ENCODE results near the gene RFX4.

RFX4 gene

GRCh38 chr12:106581543-106582248 is 1.1 kb upstream of the RFX4 start:
- H3K4me1 ChIP-seq (ENCODE audit: control insufficient read depth in 1 of 2, insufficient read depth in 2 of 2, low read length in 2 of 2), result peaks cover 0 to 3% of the 10 kb centered on the region in 2 donors
- H3K27me3 ChIP-seq (ENCODE audit: control insufficient read depth in 1 of 2, insufficient read depth in 2 of 2, low read length in 2 of 2), result peaks cover 70 to 87% of the 10 kb centered on the region in 2 donors

GRCh38 chr12:106582249-106582591 is 584 bp upstream of the RFX4 start:
- no peak overlapping the region for H3K27ac ChIP-seq (ENCODE audit: low read depth, low read length)
- no peak overlapping the region for H3K4me3 ChIP-seq (ENCODE audit: low read depth in 1 of 2, low read length in 2 of 2)
- H3K9ac ChIP-seq (ENCODE audit: low read depth in 1 of 2, low read length in 2 of 2), result no peak overlapping the region
- H3K9me3 ChIP-seq (ENCODE audit: control insufficient read depth in 1 of 2, low read length in 2 of 2), result no peaks in the 10 kb centered on the region
- H3K4me1 ChIP-seq (ENCODE audit: control insufficient read depth in 1 of 2, insufficient read depth in 2 of 2, low read length in 2 of 2), result peaks cover 0 to 3% of the 10 kb centered on the region in 2 donors
- H3K36me3 ChIP-seq (ENCODE audit: control insufficient read depth in 1 of 2, insufficient read depth in 2 of 2, low read length in 2 of 2), result no peaks in the 10 kb centered on the region
- H3K27me3 ChIP-seq (ENCODE audit: control insufficient read depth in 1 of 2, insufficient read depth in 2 of 2, low read length in 2 of 2), result peaks cover 75 to 92% of the 10 kb centered on the region in 2 donors

More at GRCh38 chr12:106581543-106582248, 1.1 kb upstream of the RFX4 start:
- Histone ChIP-seq H3K9me3 (ENCODE audit: control insufficient read depth in 1 of 2, low read length in 2 of 2) (no peaks in the 10 kb centered on the region), H3K27ac (ENCODE audit: low read depth, low read length) (no peak overlapping the region), H3K4me3 (ENCODE audit: low read depth in 1 of 2, low read length in 2 of 2) (no peak overlapping the region), H3K36me3 (ENCODE audit: control insufficient read depth in 1 of 2, insufficient read depth in 2 of 2, low read length in 2 of 2) (no peaks in the 10 kb centered on the region), H3K9ac (ENCODE audit: low read depth in 1 of 2, low read length in 2 of 2) (no peak overlapping the region)

DNA sequence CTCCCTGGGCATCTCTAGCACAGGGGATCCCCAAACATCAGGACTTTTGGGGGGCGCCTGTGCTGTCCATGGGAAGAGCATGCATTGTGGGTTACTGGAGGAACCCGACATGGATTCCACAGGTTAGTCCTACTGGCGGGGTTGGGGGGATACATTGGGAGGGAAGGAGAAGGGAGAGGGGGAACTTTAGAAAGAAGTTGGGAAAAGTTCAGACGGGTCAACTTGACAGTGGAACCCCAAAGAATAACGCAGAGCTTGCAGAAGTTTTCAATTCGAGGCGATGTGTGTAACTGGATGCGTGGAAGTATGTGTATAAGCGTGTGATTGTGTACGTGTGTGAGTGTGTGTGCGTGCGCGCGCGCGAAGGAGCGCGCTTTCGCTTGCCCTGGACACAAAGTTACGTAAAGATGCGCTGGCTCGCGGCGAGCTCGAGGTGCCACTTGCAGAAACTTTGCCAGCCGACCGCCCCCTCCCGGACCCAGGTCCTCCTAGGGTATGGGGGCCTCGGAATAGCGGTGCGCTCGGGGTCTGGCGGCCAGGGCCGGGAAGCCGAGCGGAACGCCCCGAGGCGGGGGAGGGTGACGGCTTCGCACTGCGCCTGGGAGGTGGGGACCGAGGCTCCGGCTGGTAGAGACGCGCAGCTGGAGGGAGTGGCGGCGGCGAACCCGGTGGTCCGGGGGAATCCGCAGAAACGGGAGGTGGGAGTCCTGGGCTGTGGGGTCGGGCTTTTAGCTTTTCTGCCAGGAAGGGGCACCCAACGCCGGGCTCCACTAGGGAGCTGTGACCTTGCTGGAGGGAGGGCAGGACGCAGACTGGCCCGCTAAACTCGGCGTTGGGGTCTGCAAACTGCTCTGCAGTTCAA is 669 bp downstream of the RFX4 start:
- H3K9me3 ChIP-seq (ENCODE audit: control insufficient read depth in 1 of 2, low read length in 2 of 2), result no peaks in the 10 kb centered on the region
- peaks cover 0 to 3% of the 10 kb centered on the region in 2 donors for H3K4me1 ChIP-seq (ENCODE audit: control insufficient read depth in 1 of 2, insufficient read depth in 2 of 2, low read length in 2 of 2)
- peak overlapping the region; percentile 11 to 30 for H3K4me3 ChIP-seq (ENCODE audit: low read depth in 1 of 2, low read length in 2 of 2)
- no peak overlapping the region for H3K9ac ChIP-seq (ENCODE audit: low read depth in 1 of 2, low read length in 2 of 2)
- no peaks in the 10 kb centered on the region for H3K36me3 ChIP-seq (ENCODE audit: control insufficient read depth in 1 of 2, insufficient read depth in 2 of 2, low read length in 2 of 2)
- H3K27ac ChIP-seq (ENCODE audit: low read depth, low read length), result no peak overlapping the region
- peaks cover 86 to 94% of the 10 kb centered on the region in 2 donors for H3K27me3 ChIP-seq (ENCODE audit: control insufficient read depth in 1 of 2, insufficient read depth in 2 of 2, low read length in 2 of 2)

DNA sequence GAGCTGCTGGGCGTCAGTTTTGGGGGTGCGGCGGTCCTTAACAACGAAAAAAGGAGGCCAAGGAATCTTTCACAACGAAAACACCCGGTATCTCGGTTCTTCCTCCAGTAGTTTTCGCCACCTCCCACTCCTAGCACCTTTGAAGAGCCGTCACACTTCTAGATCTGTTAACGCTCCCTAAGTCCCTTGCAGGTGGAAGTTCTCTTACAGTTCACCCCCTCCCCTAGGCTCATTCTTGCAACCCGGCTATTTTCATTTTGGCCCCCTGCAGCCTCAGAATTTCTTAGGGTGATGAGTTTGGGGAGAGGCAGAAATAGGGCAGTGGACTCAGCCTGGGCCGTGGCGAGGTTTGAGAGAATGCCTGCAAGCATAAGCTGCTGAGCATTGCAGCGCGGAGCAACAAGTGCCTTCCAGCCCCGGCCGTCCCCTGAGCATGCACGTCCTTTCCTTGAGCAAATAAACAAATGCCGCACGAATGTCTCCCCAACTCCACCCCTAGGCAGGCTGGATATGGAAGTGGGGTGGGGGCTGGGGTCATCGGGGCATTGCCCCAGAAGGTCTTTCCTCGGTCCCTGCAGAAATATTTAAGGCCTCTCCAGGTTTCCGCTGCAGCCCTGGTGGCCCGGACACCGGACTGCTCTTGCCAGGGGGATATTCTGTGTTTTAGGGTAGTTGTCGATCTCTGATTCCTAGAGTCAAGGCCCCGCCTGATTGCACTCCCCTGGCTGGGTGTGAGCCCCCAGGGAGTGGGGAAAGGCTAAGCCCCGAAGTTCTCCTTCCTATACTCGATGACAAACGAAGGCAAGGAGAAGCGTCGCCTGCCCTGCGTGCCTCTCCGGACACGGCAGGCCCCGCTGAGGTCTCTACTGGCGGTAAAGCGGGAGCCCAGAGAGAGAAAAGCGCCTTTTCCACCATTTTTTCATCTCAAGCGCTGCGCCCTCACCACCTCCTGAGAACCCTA is 1.6 kb downstream of the RFX4 start:
- Histone ChIP-seq H3K9me3 (ENCODE audit: control insufficient read depth in 1 of 2, low read length in 2 of 2) (no peaks in the 10 kb centered on the region), H3K4me3 (ENCODE audit: low read depth in 1 of 2, low read length in 2 of 2) (no peak overlapping the region), H3K9ac (ENCODE audit: low read depth in 1 of 2, low read length in 2 of 2) (no peak overlapping the region), H3K36me3 (ENCODE audit: control insufficient read depth in 1 of 2, insufficient read depth in 2 of 2, low read length in 2 of 2) (no peaks in the 10 kb centered on the region), H3K4me1 (ENCODE audit: control insufficient read depth in 1 of 2, insufficient read depth in 2 of 2, low read length in 2 of 2) (peaks cover 0 to 3% of the 10 kb centered on the region in 2 donors), H3K27me3 (ENCODE audit: control insufficient read depth in 1 of 2, insufficient read depth in 2 of 2, low read length in 2 of 2) (peaks cover 86 to 97% of the 10 kb centered on the region in 2 donors), H3K27ac (ENCODE audit: low read depth, low read length) (no peak overlapping the region)

- Histone ChIP-seq H3K9me3 (ENCODE audit: control insufficient read depth in 1 of 2, low read length in 2 of 2) (no peaks in the 10 kb centered on the region), H3K9ac (ENCODE audit: low read depth in 1 of 2, low read length in 2 of 2) (no peak overlapping the region), H3K36me3 (ENCODE audit: control insufficient read depth in 1 of 2, insufficient read depth in 2 of 2, low read length in 2 of 2) (no peaks in the 10 kb centered on the region), H3K27ac (ENCODE audit: low read depth, low read length) (no peak overlapping the region), H3K4me3 (ENCODE audit: low read depth in 1 of 2, low read length in 2 of 2) (no peak overlapping the region), H3K27me3 (ENCODE audit: control insufficient read depth in 1 of 2, insufficient read depth in 2 of 2, low read length in 2 of 2) (peaks cover 85 to 97% of the 10 kb centered on the region in 2 donors), H3K4me1 (ENCODE audit: control insufficient read depth in 1 of 2, insufficient read depth in 2 of 2, low read length in 2 of 2) (peaks cover 0 to 3% of the 10 kb centered on the region in 2 donors)
These were observed 2.3 kb downstream of the RFX4 start for GRCh38 chr12:106585105-106585520.

GRCh38 chr12:106585521-106586277 is 2.9 kb downstream of the RFX4 start:
- H3K4me1 ChIP-seq (ENCODE audit: control insufficient read depth in 1 of 2, insufficient read depth in 2 of 2, low read length in 2 of 2), result peaks cover 0 to 3% of the 10 kb centered on the region in 2 donors
- H3K4me3 ChIP-seq (ENCODE audit: low read depth in 1 of 2, low read length in 2 of 2), result no peak overlapping the region
- no peaks in the 10 kb centered on the region for H3K9me3 ChIP-seq (ENCODE audit: control insufficient read depth in 1 of 2, low read length in 2 of 2)
- H3K27me3 ChIP-seq (ENCODE audit: control insufficient read depth in 1 of 2, insufficient read depth in 2 of 2, low read length in 2 of 2), result peaks cover 83 to 94% of the 10 kb centered on the region in 2 donors
- no peak overlapping the region for H3K27ac ChIP-seq (ENCODE audit: low read depth, low read length)
- no peak overlapping the region for H3K9ac ChIP-seq (ENCODE audit: low read depth in 1 of 2, low read length in 2 of 2)
- no peaks in the 10 kb centered on the region for H3K36me3 ChIP-seq (ENCODE audit: control insufficient read depth in 1 of 2, insufficient read depth in 2 of 2, low read length in 2 of 2)

- Histone ChIP-seq H3K27ac (ENCODE audit: low read depth, low read length) (no peak overlapping the region), H3K9me3 (ENCODE audit: control insufficient read depth in 1 of 2, low read length in 2 of 2) (no peaks in the 10 kb centered on the region), H3K4me1 (ENCODE audit: control insufficient read depth in 1 of 2, insufficient read depth in 2 of 2, low read length in 2 of 2) (peaks cover 0 to 3% of the 10 kb centered on the region in 2 donors), H3K36me3 (ENCODE audit: control insufficient read depth in 1 of 2, insufficient read depth in 2 of 2, low read length in 2 of 2) (no peaks in the 10 kb centered on the region), H3K9ac (ENCODE audit: low read depth in 1 of 2, low read length in 2 of 2) (no peak overlapping the region), H3K4me3 (ENCODE audit: low read depth in 1 of 2, low read length in 2 of 2) (no peak overlapping the region), H3K27me3 (ENCODE audit: control insufficient read depth in 1 of 2, insufficient read depth in 2 of 2, low read length in 2 of 2) (peaks cover 77 to 88% of the 10 kb centered on the region in 2 donors)
These were observed 3.5 kb downstream of the RFX4 start for GRCh38 chr12:106586278-106586802.

DNA sequence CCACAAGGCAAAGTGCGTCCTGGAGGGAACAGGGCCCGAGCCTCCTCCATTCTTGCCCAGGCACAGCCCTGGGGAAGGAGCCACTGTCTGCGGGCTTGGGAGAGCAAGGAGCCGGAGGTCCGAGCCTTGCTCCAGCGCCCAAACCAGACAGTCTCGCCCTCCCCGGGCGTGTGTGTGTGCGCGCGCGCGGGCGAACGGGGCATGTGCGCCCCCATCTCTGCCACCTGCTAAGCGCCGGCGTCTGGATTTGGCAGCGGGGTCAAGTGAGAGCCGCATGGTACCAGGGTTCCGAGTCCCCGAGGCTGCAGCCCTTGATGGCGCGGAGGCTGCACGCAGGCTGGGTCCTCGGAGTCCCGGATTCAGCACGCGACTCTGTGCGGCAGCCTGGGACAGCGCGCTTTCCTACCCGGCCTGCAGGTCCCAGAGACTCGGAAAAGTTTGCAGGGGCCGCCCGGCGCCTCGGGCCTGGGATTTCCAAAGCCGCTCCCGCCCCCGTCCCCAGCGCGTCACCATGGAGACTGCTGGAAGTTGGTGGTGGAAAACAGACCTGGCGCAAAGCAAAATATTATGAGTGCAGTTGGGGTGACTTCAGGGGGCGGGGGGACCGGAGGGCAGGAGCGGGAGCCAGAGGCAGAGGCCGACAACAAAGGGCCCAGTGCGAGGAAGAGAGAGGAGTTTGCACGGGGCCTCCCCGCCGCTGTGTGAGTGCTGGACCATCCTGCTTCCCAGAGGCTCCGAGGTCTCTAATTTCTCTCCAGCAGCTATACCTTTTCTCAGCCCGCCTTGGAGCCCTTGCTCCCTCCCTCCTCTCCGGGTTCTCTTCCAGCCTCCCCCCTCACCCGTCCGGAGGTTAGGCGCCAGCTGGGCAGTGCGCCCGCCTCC is 4.2 kb downstream of the RFX4 start:
- H3K9me3 ChIP-seq (ENCODE audit: control insufficient read depth in 1 of 2, low read length in 2 of 2), result no peaks in the 10 kb centered on the region
- H3K36me3 ChIP-seq (ENCODE audit: control insufficient read depth in 1 of 2, insufficient read depth in 2 of 2, low read length in 2 of 2), result no peaks in the 10 kb centered on the region
- no peak overlapping the region for H3K4me3 ChIP-seq (ENCODE audit: low read depth in 1 of 2, low read length in 2 of 2)
- peaks cover 0 to 1% of the 10 kb centered on the region in 2 donors for H3K4me1 ChIP-seq (ENCODE audit: control insufficient read depth in 1 of 2, insufficient read depth in 2 of 2, low read length in 2 of 2)
- no peak overlapping the region for H3K9ac ChIP-seq (ENCODE audit: low read depth in 1 of 2, low read length in 2 of 2)
- H3K27ac ChIP-seq (ENCODE audit: low read depth, low read length), result no peak overlapping the region
- H3K27me3 ChIP-seq (ENCODE audit: control insufficient read depth in 1 of 2, insufficient read depth in 2 of 2, low read length in 2 of 2), result peaks cover 77 to 82% of the 10 kb centered on the region in 2 donors
